Mesenchymal stem cell (in vitro differentiated cells and primary cell): ENCODE measurements around the gene KRT14.

Experiments
- DNase-seq: peaks from one replicate; pipeline ENCODE4 v3.0.0-alpha.2; 2013
- H2AFZ ChIP-seq: one replicate; pipeline ENCODE4 v1.6.1; 2013; ENCODE audit warnings: low read depth, mild to moderate bottlenecking, control low read depth, inconsistent platforms, low read length, moderate library complexity
- H2AK5ac ChIP-seq: 2 replicates; pipeline ENCODE4 v1.6.1; 2013; ENCODE audit warnings: low read length, moderate library complexity, mild to moderate bottlenecking, inconsistent platforms; ENCODE audit not compliant: severe bottlenecking
- H2BK120ac ChIP-seq: one replicate; pipeline ENCODE4 v1.6.1; 2013; ENCODE audit warnings: low read depth, mild to moderate bottlenecking, inconsistent platforms, low read length, moderate library complexity
- H2BK12ac ChIP-seq, 2 experiments: one replicate each; pipeline ENCODE4 v1.6.1; 2013; ENCODE audit warnings: inconsistent platforms in 2 of 2, low read length in 2 of 2, mild to moderate bottlenecking in 2 of 2, moderate library complexity in 2 of 2, control low read depth in 1 of 2
- H2BK15ac ChIP-seq: one replicate; pipeline ENCODE4 v1.6.1; 2013; ENCODE audit warnings: mild to moderate bottlenecking, low read depth, inconsistent platforms; ENCODE audit not compliant: poor library complexity, severe bottlenecking
- H2BK5ac ChIP-seq: 2 replicates; pipeline ENCODE4 v1.6.1; 2013; ENCODE audit warnings: low read depth, mild to moderate bottlenecking, low read length, control low read depth, inconsistent platforms; ENCODE audit not compliant: poor library complexity, severe bottlenecking
- H3K14ac ChIP-seq, 2 experiments: one replicate each; pipeline ENCODE4 v1.6.1; 2013; ENCODE audit warnings: inconsistent platforms in 2 of 2, low read length in 2 of 2, control low read depth in 1 of 2, mild to moderate bottlenecking in 1 of 2, moderate library complexity in 1 of 2
- H3K18ac ChIP-seq, 2 experiments: one replicate each; pipeline ENCODE4 v1.6.1; 2013; ENCODE audit warnings: inconsistent platforms in 2 of 2, low read length in 2 of 2, control low read depth in 1 of 2, low read depth in 1 of 2, mild to moderate bottlenecking in 1 of 2
- H3K23ac ChIP-seq, 2 experiments: one replicate each; pipeline ENCODE4 v1.6.1; 2013; ENCODE audit warnings: inconsistent platforms in 2 of 2, low read length in 2 of 2, mild to moderate bottlenecking in 2 of 2, moderate library complexity in 2 of 2, control low read depth in 1 of 2
- H3K27ac ChIP-seq: 2 replicates; pipeline ENCODE4 v1.5.1; 2013; ENCODE audit warnings: mild to moderate bottlenecking, moderate library complexity, low read length, control low read depth, inconsistent platforms; ENCODE audit not compliant: poor library complexity, severe bottlenecking
- H3K27me3 ChIP-seq, 2 experiments: 2 replicates each; pipeline versions ENCODE4 v1.6.1 to v1.7.0; 2013; ENCODE audit warnings: low read length in 2 of 2, mild to moderate bottlenecking in 2 of 2, moderate library complexity in 2 of 2, control low read depth in 1 of 2, inconsistent platforms in 1 of 2; ENCODE audit not compliant: control insufficient read depth in 1 of 2, insufficient read depth in 1 of 2
- H3K36me3 ChIP-seq, 2 experiments: 2 replicates each; pipeline versions ENCODE4 v1.6.1 to v1.7.0; 2013; ENCODE audit warnings: low read length in 2 of 2, control low read depth in 1 of 2, inconsistent platforms in 1 of 2, low read depth in 1 of 2, mild to moderate bottlenecking in 1 of 2; ENCODE audit not compliant: insufficient read depth in 2 of 2, control insufficient read depth in 1 of 2
- H3K4ac ChIP-seq, 2 experiments: one replicate each; pipeline ENCODE4 v1.6.1; 2013; ENCODE audit warnings: inconsistent platforms in 2 of 2, low read length in 2 of 2, mild to moderate bottlenecking in 2 of 2, moderate library complexity in 2 of 2, control low read depth in 1 of 2, low read depth in 1 of 2
- H3K4me1 ChIP-seq: 2 replicates; pipeline ENCODE4 v1.6.1; 2013; ENCODE audit warnings: low read depth, low read length, control low read depth; ENCODE audit not compliant: control insufficient read depth, insufficient read depth
- H3K4me2 ChIP-seq: 2 replicates; pipeline ENCODE4 v1.6.1; 2013; ENCODE audit warnings: low read length, mild to moderate bottlenecking, inconsistent platforms; ENCODE audit not compliant: poor library complexity, severe bottlenecking
- H3K4me3 ChIP-seq, 2 experiments: 2 replicates each; pipeline versions ENCODE4 v1.5.1 to v1.7.0; 2013; ENCODE audit warnings: low read length in 2 of 2, mild to moderate bottlenecking in 2 of 2, control low read depth in 1 of 2, low read depth in 1 of 2; ENCODE audit not compliant: insufficient read depth in 1 of 2
- H3K79me1 ChIP-seq: replicated peaks from 2 replicates; pipeline ENCODE4 v1.6.1; 2013; ENCODE audit warnings: mild to moderate bottlenecking, control low read depth, low read length, inconsistent platforms; ENCODE audit not compliant: poor library complexity, severe bottlenecking
- H3K9ac ChIP-seq: 2 replicates; pipeline ENCODE4 v1.7.0; 2013; ENCODE audit warnings: mild to moderate bottlenecking, low read length, moderate library complexity
- H3K9me3 ChIP-seq: 2 replicates; pipeline ENCODE4 v1.7.0; 2013; ENCODE audit warnings: mild to moderate bottlenecking, low read length; ENCODE audit not compliant: control insufficient read depth
- H4K8ac ChIP-seq: one replicate; pipeline ENCODE4 v1.6.1; 2013; ENCODE audit warnings: inconsistent platforms, mild to moderate bottlenecking, low read length, moderate library complexity
- H4K91ac ChIP-seq: one replicate; pipeline ENCODE4 v1.6.1; 2013; ENCODE audit warnings: mild to moderate bottlenecking, low read length, inconsistent platforms
- WGBS: methylation state at CpG from one replicate; pipeline ENCODE4 v1.1.7; 2013; ENCODE audit warnings: mixed read lengths; 5-methylcytosine and 5-hydroxymethylcytosine counted together

The KRT14 gene

DNA sequence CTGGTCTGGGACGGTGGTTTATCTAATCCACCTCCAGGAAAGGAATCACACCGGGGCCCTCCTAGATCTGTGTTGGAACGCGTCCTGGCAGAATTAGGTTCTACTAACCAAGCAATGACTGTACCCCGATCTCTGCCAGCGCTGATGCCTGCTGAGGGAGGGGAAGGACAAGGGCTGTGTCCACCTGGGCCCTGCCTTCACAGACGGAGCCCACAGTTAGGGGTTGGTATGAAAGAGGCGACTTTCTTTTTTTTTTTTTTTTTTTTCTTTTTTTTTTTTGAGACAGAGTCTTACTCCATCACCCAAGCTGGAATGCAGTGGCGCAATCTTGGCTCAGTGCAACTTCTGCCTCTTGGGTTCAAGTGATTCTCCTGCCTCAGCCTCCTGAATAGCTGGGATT lies 48.7 kb downstream of the KRT14 start:
- no peak for DNase-seq
- H3K27me3 ChIP-seq = peaks cover 0 to 31% of the 10 kb centered on the region in 2 experiments
- peaks cover 33% of the 10 kb centered on the region for H3K4me1 ChIP-seq

GRCh38 chr17:41537614-41537954 lies 49.1 kb downstream of the KRT14 start:
- Histone ChIP-seq H4K8ac (peak overlapping the region; percentile 27), H4K91ac (peak overlapping the region; percentile 47), H3K9me3 (no peaks in the 10 kb centered on the region), H2BK12ac (peak overlapping the region; percentile 29 to 75), H3K14ac (no peak overlapping the region), H3K79me1 (no peaks in the 10 kb centered on the region), H3K23ac (no peak overlapping the region), H3K18ac (peak overlapping the region; percentile 25 to 64), H3K27me3 (peaks cover 0 to 31% of the 10 kb centered on the region in 2 experiments), H2BK120ac (peak overlapping the region; percentile 6), H2BK5ac (no peak overlapping the region), H2BK15ac (peak overlapping the region; percentile 61), H3K9ac (no peak overlapping the region), H3K4ac (peak overlapping the region; percentile 47 to 67), H2AK5ac (peak overlapping the region; percentile 17), H3K4me1 (peaks cover 33% of the 10 kb centered on the region), H2AFZ (peak overlapping the region; percentile 10), H3K36me3 (no peaks in the 10 kb centered on the region), H3K4me3 (no peak overlapping the region), H3K4me2 (no peak overlapping the region), H3K27ac (no peak overlapping the region)
- WGBS = 87% methylated on average over 7 of the region's 7 CpGs
- no peak for DNase-seq

More for the DNA sequence above, 48.7 kb downstream of the KRT14 start:
- Histone ChIP-seq H3K23ac (no peak overlapping the region), H3K27ac (peak overlapping the region; percentile 80), H3K18ac (peak overlapping the region; percentile 64 to 93), H3K9ac (no peak overlapping the region), H2AFZ (peak overlapping the region; percentile 10), H3K4ac (peak overlapping the region; percentile 47 to 67), H3K9me3 (no peaks in the 10 kb centered on the region), H2BK5ac (no peak overlapping the region), H4K8ac (no peak overlapping the region), H2BK12ac (peak overlapping the region; percentile 29 to 91), H3K14ac (no peak overlapping the region), H4K91ac (peak overlapping the region; percentile 47), H2BK120ac (peak overlapping the region; percentile 39), H3K36me3 (no peaks in the 10 kb centered on the region), H3K4me2 (no peak overlapping the region), H2BK15ac (peak overlapping the region; percentile 61), H3K4me3 (no peak overlapping the region), H3K79me1 (no peaks in the 10 kb centered on the region), H2AK5ac (peak overlapping the region; percentile 17)
- 91% methylated on average over 7 of the region's 9 CpGs for WGBS

DNA sequence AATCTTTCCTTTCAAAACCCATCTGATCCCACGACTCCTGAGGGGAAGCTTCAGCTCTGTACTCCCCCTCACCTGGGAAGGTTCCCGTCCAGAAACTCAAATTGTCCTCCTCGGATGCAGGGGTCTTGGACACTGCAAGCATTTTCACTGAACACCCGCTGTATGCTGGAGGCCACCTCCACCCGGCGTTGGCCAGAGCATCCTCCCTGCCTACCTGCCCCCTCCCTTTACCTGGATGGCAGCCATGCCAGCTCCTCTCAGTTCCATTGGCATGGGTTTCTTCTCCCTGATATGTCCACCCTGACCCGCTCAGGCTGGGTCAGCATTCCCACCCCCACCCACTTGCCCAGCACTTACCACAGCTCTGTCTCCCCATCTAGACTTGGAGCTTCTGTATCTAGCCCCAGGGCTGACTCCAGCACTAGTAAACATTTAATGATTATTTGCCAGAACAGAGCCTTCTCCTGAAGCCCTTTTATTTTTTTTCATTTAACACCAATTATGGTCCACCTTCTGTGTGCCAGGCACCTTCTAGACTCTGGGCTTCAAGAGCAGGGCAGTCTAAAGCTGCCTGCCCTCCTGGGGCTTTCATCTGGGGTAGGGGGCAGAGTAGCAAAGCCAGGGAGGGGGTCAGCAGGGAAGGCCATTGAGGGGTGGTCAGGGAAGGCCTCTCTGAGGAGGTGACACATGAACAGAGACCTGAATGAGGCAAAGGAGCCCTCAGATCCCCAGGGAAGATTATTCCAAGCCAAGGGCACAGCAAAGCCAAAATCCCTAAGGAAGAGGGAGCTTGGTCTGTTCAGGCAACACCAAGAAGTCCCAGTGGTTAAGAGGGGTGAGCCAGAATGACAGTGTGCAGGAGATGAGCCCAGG lies 49.7 kb downstream of the KRT14 start:
- Histone ChIP-seq H3K18ac (peak overlapping the region in 1 of 2 experiments; percentile 67), H3K4me3 (no peak overlapping the region), H3K79me1 (no peaks in the 10 kb centered on the region), H3K9me3 (no peaks in the 10 kb centered on the region), H2AFZ (no peak overlapping the region), H2BK12ac (peak overlapping the region; percentile 49 to 91), H4K91ac (peak overlapping the region; percentile 9), H3K4me1 (peaks cover 33% of the 10 kb centered on the region), H3K36me3 (no peaks in the 10 kb centered on the region), H3K27ac (no peak overlapping the region), H2BK15ac (peak overlapping the region; percentile 96), H3K27me3 (peaks cover 0 to 31% of the 10 kb centered on the region in 2 experiments), H2BK120ac (peak overlapping the region; percentile 6), H4K8ac (peak overlapping the region; percentile 28), H3K14ac (peak overlapping the region in 1 of 2 experiments; percentile 63), H3K4ac (peak overlapping the region in 1 of 2 experiments; percentile 67), H3K9ac (no peak overlapping the region), H3K23ac (no peak overlapping the region), H2AK5ac (peak overlapping the region; percentile 74), H2BK5ac (no peak overlapping the region), H3K4me2 (no peak overlapping the region)
- DNase-seq = no peak
- WGBS = 96% methylated on average over 7 of the region's 7 CpGs

- DNase-seq = no peak
- Histone ChIP-seq H3K4me2 (no peak overlapping the region), H2BK5ac (no peak overlapping the region), H3K27ac (no peak overlapping the region), H3K4me1 (peaks cover 33% of the 10 kb centered on the region), H2BK120ac (no peak overlapping the region), H2AK5ac (peak overlapping the region; percentile 36), H2BK15ac (no peak overlapping the region), H3K4me3 (no peak overlapping the region), H3K14ac (peak overlapping the region in 1 of 2 experiments; percentile 11), H4K8ac (peak overlapping the region; percentile 75), H3K18ac (peak overlapping the region; percentile 4 to 85), H3K36me3 (no peaks in the 10 kb centered on the region), H3K27me3 (peaks cover 0 to 31% of the 10 kb centered on the region in 2 experiments), H2AFZ (no peak overlapping the region), H3K4ac (peak overlapping the region; percentile 31 to 33), H2BK12ac (peak overlapping the region in 1 of 2 experiments; percentile 91), H3K23ac (no peak overlapping the region), H4K91ac (peak overlapping the region; percentile 3), H3K9me3 (no peaks in the 10 kb centered on the region), H3K79me1 (no peaks in the 10 kb centered on the region), H3K9ac (no peak overlapping the region)
- WGBS = 71% methylated on average over 14 of the region's 15 CpGs
Measured at GRCh38 chr17:41535764-41536481, 50.8 kb downstream of the KRT14 start.
